ENCODE results near the gene PDE6C. TPM values are rescaled to one million over a fixed set of nuclear protein-coding genes. Genes with fewer than 3 reads are reported as not detected.

PDE6C gene
- total RNA-seq, 4 donors from 2014 or later: not detected

DNA sequence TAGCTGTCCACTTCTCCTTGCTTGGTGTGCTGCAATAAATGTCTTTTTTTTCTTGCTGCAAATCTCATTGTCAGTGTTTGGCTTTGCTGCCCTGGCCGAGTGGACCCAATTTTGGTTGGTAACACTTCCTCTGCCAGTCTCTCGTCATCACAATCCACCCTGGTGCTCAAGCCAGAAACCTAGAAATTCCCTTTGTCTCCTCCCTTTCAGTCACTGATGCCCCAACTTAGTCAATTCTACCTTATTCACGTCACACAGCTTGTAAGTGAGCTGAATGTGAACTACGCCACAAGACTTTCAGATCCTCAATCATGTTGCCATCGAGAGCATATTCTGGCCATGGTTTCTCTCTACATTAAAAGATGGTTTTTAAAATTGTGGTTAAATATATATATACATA lies 103.0 kb downstream of the PDE6C start:
- H3K36me3 ChIP-seq: no peaks in the 10 kb centered on the region
- H3K27ac ChIP-seq: no peak overlapping the region
- no peaks in the 10 kb centered on the region for H3K27me3 ChIP-seq
- DNase-seq: no peak
- no peaks in the 10 kb centered on the region for H3K4me1 ChIP-seq
- TF ChIP-seq, protein P1, sequence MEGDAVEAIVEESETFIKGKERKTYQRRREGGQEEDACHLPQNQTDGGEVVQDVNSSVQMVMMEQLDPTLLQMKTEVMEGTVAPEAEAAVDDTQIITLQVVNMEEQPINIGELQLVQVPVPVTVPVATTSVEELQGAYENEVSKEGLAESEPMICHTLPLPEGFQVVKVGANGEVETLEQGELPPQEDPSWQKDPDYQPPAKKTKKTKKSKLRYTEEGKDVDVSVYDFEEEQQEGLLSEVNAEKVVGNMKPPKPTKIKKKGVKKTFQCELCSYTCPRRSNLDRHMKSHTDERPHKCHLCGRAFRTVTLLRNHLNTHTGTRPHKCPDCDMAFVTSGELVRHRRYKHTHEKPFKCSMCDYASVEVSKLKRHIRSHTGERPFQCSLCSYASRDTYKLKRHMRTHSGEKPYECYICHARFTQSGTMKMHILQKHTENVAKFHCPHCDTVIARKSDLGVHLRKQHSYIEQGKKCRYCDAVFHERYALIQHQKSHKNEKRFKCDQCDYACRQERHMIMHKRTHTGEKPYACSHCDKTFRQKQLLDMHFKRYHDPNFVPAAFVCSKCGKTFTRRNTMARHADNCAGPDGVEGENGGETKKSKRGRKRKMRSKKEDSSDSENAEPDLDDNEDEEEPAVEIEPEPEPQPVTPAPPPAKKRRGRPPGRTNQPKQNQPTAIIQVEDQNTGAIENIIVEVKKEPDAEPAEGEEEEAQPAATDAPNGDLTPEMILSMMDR (IDR thresholded peaks at IDR 0.05): no peak
- TF ChIP-seq POLR2A (IDR thresholded peaks at IDR 0.05): no peak
- H3K4me3 ChIP-seq: no peak overlapping the region
- H3K9me3 ChIP-seq: no peaks in the 10 kb centered on the region

Other genes starting within 250 kb of the PDE6C start
- gene MYOF, start 130.2 kb upstream of the PDE6C start, total RNA-seq: 10 to 100 TPM; 15.1 to 52.8 (median 24.4) TPM
- 10 to 100 TPM in 1 of 4 donors, 1 to 10 TPM in 3; 1.1 to 32.2 (median 4.5) TPM for gene CEP55, start 115.9 kb upstream of the PDE6C start, total RNA-seq
- 1 to 10 TPM in 2 of 4 donors, under 1 TPM in 1, not detected in 1; 0.80 to 2.5 (median 2.3) TPM for gene FFAR4, start 45.9 kb upstream of the PDE6C start, total RNA-seq
- 1 to 10 TPM in 2 of 4 donors, not detected in 2; 1.7 to 3.9 TPM for gene RBP4, start 11.3 kb upstream of the PDE6C start, total RNA-seq
- 10 to 100 TPM; 10.6 to 20.8 (median 15.4) TPM for gene FRA10AC1, start 90.1 kb downstream of the PDE6C start, total RNA-seq
- 1 to 10 TPM in 2 of 4 donors, not detected in 2; 1.1 to 1.9 TPM for gene LGI1, start 145.4 kb downstream of the PDE6C start, total RNA-seq